ENCODE results near the gene SHISAL1. TPM values are rescaled to one million over a fixed set of nuclear protein-coding genes. Genes with fewer than 3 reads are reported as not detected.

SHISAL1 gene
- total and polyA plus RNA-seq, 10 of the 15 experiments (the other 5 are each of a cell fraction or from before 2014, with no cell fraction given), result not detected

DNA sequence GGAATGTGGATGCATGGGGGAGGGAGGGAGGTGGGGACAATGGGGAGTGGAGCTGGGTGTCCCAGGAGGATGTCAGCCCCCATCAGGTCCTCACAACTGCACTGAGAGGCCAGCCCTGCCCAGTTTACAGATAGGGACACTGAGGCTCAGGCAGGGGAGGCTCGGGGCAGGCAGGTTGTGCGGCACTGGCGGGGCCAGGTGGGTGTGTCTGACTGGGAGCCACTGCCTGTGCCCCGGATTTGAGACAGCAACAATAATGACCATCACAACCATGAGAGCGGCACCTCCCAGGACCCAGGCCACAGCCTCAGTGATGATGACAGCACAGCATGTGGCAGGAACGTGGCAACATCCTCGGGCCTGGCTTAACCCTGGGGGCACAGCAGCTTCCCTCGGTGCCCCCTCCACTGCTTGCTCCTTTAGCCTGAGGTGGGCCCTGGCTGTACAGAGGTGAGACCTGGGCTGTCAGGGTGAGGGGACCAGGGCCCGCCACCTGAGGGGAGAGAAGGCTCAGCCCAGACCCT is 32.0 kb downstream of the SHISAL1 start:
- Histone ChIP-seq H3K4me2 (ENCODE audit: control insufficient read depth, insufficient read depth) (no peak overlapping the region), H3K4me1 (ENCODE audit: control insufficient read depth, insufficient read depth, low read length) (no peaks in the 10 kb centered on the region), H3K79me2 (ENCODE audit: control insufficient read depth, insufficient read depth, low read length) (no peaks in the 10 kb centered on the region), H4K20me1 (ENCODE audit: control insufficient read depth, insufficient read depth) (no peaks in the 10 kb centered on the region), H3K4me3 (no peak overlapping the region), H3K9me3 (replicated peaks; ENCODE audit: control insufficient read depth, insufficient read depth, low read length) (no peaks in the 10 kb centered on the region), H3K27ac (ENCODE audit: control insufficient read depth, insufficient read depth) (no peak overlapping the region), H2AFZ (ENCODE audit: control insufficient read depth, low read depth, low read length) (no peak overlapping the region), H3K9ac (ENCODE audit: control insufficient read depth, insufficient read depth, low read length) (no peak overlapping the region), H3K36me3 (ENCODE audit: control insufficient read depth in 2 of 2, insufficient read depth in 2 of 2, low read length in 1 of 2) (no peaks in the 10 kb centered on the region), H3K27me3 (replicated peaks in 1 of 2; ENCODE audit: control insufficient read depth in 2 of 2, insufficient read depth in 2 of 2, low read length in 1 of 2) (peaks cover 0 to 1% of the 10 kb centered on the region in 2 experiments; a peak in 3 of 4 replicates)
- intact Hi-C loops (cut with micrococcal nuclease; ENCODE audit: unreplicated experiment), result no loop called here
- in situ Hi-C loops (cut with MboI), result no loop called here
- TF ChIP-seq ZNF274 (IDR thresholded peaks at IDR 0.05; ENCODE audit: insufficient read depth, insufficient read length) (no peak), ZSCAN29 (IDR thresholded peaks at IDR 0.05) (no peak), CREM (IDR thresholded peaks at IDR 0.05; ENCODE audit: low read depth) (no peak), POLR2AphosphoS5 (IDR thresholded peaks at IDR 0.05; ENCODE audit: low read length) (no peak), EGR1 (IDR thresholded peaks at IDR 0.05; ENCODE audit: borderline replicate concordance in 1 of 2, low read depth in 2 of 2, low read length in 2 of 2) (no peak)
- POLR2A ChIA-PET, result no interaction called here
- ATAC-seq, result no peak
- no TSS peak for BruUV-seq (replicated peaks)
- RAD21 ChIA-PET (ENCODE audit: unreplicated experiment), result no interaction called here
- WGBS (ENCODE audit: insufficient coverage, insufficient replicate concordance, low lambda C conversion rate, missing lambda C conversion rate), result 9% methylated on average over 9 of the region's 9 CpGs
- CTCF ChIA-PET, result no interaction called here
- FAIRE-seq, result no peak
- DNase-seq (ENCODE audit: low read depth, low spot score), result no peak
- SMC1A ChIA-PET (ENCODE audit: uncharacterized antibody, unreplicated experiment), result no interaction called here

- Histone ChIP-seq H3K9me3 (replicated peaks; ENCODE audit: control insufficient read depth, insufficient read depth, low read length) (no peaks in the 10 kb centered on the region), H4K20me1 (ENCODE audit: control insufficient read depth, insufficient read depth) (no peaks in the 10 kb centered on the region), H3K4me3 (no peak overlapping the region), H3K79me2 (ENCODE audit: control insufficient read depth, insufficient read depth, low read length) (no peaks in the 10 kb centered on the region), H3K27ac (ENCODE audit: control insufficient read depth, insufficient read depth) (no peak overlapping the region), H3K27me3 (replicated peaks in 1 of 2; ENCODE audit: control insufficient read depth in 2 of 2, insufficient read depth in 2 of 2, low read length in 1 of 2) (peaks cover 0 to 1% of the 10 kb centered on the region in 2 experiments; a peak in 3 of 4 replicates), H3K9ac (ENCODE audit: control insufficient read depth, insufficient read depth, low read length) (no peak overlapping the region), H2AFZ (ENCODE audit: control insufficient read depth, low read depth, low read length) (no peak overlapping the region), H3K36me3 (ENCODE audit: control insufficient read depth in 2 of 2, insufficient read depth in 2 of 2, low read length in 1 of 2) (no peaks in the 10 kb centered on the region), H3K4me1 (ENCODE audit: control insufficient read depth, insufficient read depth, low read length) (no peaks in the 10 kb centered on the region), H3K4me2 (ENCODE audit: control insufficient read depth, insufficient read depth) (no peak overlapping the region)
- ChIA-PET SMC1A (ENCODE audit: uncharacterized antibody, unreplicated experiment) (no interaction called here), CTCF (no interaction called here), RAD21 (ENCODE audit: unreplicated experiment) (no interaction called here), POLR2A (no interaction called here)
- WGBS (ENCODE audit: insufficient coverage, insufficient replicate concordance, low lambda C conversion rate, missing lambda C conversion rate), result 0% methylated on average over 9 of the region's 9 CpGs
- intact Hi-C loops (cut with micrococcal nuclease; ENCODE audit: unreplicated experiment) (no loop called here), in situ Hi-C loops (cut with MboI) (no loop called here)
- ATAC-seq, result no peak
- no peak for DNase-seq (ENCODE audit: low read depth, low spot score)
- FAIRE-seq, result no peak
- no TSS peak for BruUV-seq (replicated peaks)
- TF ChIP-seq HDAC2 (IDR thresholded peaks at IDR 0.05) (no peak), BCL11A (IDR thresholded peaks at IDR 0.05; ENCODE audit: low read depth, low read length) (no peak), HDGF (IDR thresholded peaks at IDR 0.05) (no peak), ETV6 (conservative IDR thresholded peaks at IDR 0.05 in 1 of 2, IDR thresholded peaks at IDR 0.05 in 1 of 2; ENCODE audit: borderline replicate concordance in 1 of 2, low read depth in 1 of 2) (no peak), MLLT1 (IDR thresholded peaks at IDR 0.05) (no peak), NR2C2 (IDR thresholded peaks at IDR 0.05; ENCODE audit: borderline replicate concordance, control insufficient read depth, insufficient read length, low read depth) (no peak), SMC3 (IDR thresholded peaks at IDR 0.05; ENCODE audit: borderline replicate concordance, low read length) (no peak)
- TF ChIP-seq, protein P1, sequence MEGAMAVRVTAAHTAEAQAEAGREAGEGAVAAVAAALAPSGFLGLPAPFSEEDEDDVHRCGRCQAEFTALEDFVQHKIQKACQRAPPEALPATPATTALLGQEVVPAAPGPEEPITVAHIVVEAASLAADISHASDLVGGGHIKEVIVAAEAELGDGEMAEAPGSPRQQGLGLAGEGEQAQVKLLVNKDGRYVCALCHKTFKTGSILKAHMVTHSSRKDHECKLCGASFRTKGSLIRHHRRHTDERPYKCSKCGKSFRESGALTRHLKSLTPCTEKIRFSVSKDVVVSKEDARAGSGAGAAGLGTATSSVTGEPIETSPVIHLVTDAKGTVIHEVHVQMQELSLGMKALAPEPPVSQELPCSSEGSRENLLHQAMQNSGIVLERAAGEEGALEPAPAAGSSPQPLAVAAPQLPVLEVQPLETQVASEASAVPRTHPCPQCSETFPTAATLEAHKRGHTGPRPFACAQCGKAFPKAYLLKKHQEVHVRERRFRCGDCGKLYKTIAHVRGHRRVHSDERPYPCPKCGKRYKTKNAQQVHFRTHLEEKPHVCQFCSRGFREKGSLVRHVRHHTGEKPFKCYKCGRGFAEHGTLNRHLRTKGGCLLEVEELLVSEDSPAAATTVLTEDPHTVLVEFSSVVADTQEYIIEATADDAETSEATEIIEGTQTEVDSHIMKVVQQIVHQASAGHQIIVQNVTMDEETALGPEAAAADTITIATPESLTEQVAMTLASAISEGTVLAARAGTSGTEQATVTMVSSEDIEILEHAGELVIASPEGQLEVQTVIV (IDR thresholded peaks at IDR 0.05; ENCODE audit: borderline replicate concordance, partially characterized antibody), result no peak
- TF ChIP-seq, protein P2, sequence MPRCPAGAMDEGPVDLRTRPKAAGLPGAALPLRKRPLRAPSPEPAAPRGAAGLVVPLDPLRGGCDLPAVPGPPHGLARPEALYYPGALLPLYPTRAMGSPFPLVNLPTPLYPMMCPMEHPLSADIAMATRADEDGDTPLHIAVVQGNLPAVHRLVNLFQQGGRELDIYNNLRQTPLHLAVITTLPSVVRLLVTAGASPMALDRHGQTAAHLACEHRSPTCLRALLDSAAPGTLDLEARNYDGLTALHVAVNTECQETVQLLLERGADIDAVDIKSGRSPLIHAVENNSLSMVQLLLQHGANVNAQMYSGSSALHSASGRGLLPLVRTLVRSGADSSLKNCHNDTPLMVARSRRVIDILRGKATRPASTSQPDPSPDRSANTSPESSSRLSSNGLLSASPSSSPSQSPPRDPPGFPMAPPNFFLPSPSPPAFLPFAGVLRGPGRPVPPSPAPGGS (IDR thresholded peaks at IDR 0.05; ENCODE audit: borderline replicate concordance, insufficient read depth, low read depth, low read length, poor library complexity, severe bottlenecking), result no peak
Observed at GRCh38 chr22:44279069-44279360, 33.7 kb downstream of the SHISAL1 start.

Data from GM12878 (cell line).